ENCODE results near the gene AJAP1.

- no peak for TF ChIP-seq EP300 (IDR thresholded peaks at IDR 0.05)
- no peak for TF ChIP-seq POLR2A (IDR thresholded peaks at IDR 0.05)
- TF ChIP-seq, protein P1, sequence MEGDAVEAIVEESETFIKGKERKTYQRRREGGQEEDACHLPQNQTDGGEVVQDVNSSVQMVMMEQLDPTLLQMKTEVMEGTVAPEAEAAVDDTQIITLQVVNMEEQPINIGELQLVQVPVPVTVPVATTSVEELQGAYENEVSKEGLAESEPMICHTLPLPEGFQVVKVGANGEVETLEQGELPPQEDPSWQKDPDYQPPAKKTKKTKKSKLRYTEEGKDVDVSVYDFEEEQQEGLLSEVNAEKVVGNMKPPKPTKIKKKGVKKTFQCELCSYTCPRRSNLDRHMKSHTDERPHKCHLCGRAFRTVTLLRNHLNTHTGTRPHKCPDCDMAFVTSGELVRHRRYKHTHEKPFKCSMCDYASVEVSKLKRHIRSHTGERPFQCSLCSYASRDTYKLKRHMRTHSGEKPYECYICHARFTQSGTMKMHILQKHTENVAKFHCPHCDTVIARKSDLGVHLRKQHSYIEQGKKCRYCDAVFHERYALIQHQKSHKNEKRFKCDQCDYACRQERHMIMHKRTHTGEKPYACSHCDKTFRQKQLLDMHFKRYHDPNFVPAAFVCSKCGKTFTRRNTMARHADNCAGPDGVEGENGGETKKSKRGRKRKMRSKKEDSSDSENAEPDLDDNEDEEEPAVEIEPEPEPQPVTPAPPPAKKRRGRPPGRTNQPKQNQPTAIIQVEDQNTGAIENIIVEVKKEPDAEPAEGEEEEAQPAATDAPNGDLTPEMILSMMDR (IDR thresholded peaks at IDR 0.05): no peak
- no peak for TF ChIP-seq POLR2AphosphoS5 (IDR thresholded peaks at IDR 0.05)
These were observed 39.9 kb upstream of the AJAP1 start for GRCh38 chr1:4614371-4615137.
